AG10803 (cell line): Measurements from ENCODE around the gene LOC128125822.

Source experiments
- DNase-seq: peaks from one replicate; pipeline ENCODE4 v3.0.0; 2010; ENCODE audit warnings: low read depth
- H3K4me3 ChIP-seq: 2 replicates; pipeline ENCODE4 v1.5.1; 2011; ENCODE audit warnings: mild to moderate bottlenecking, low read length, control low read depth
- TF ChIP-seq, protein P1 (sequence below): conservative IDR thresholded peaks from 2 replicates; pipeline ENCODE4 v1.5.1; 2011; ENCODE audit warnings: mild to moderate bottlenecking, low read length, control low read depth, inconsistent platforms

LOC128125822 gene

DNA sequence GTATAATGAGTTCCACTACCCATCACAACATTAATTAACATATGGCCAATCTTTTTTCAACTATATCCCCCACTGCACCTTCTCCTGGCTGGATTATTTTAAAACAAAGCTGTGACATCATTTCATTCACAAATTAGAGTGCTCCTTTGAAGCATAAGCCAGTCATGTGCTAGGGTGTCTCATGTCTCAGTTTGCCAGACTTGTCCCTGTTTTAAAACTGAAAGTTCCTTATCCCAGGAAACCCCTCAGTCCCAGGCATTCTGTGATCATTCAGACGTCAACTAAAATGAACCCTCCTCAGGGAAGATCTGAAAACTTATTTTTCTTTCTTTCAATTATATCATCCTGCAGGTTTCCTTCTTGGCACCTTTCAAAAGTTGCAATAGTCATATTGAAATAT is 29.3 kb upstream of the LOC128125822 start:
- DNase-seq, result no peak
- H3K4me3 ChIP-seq, result no peak overlapping the region
- TF ChIP-seq, protein P1, sequence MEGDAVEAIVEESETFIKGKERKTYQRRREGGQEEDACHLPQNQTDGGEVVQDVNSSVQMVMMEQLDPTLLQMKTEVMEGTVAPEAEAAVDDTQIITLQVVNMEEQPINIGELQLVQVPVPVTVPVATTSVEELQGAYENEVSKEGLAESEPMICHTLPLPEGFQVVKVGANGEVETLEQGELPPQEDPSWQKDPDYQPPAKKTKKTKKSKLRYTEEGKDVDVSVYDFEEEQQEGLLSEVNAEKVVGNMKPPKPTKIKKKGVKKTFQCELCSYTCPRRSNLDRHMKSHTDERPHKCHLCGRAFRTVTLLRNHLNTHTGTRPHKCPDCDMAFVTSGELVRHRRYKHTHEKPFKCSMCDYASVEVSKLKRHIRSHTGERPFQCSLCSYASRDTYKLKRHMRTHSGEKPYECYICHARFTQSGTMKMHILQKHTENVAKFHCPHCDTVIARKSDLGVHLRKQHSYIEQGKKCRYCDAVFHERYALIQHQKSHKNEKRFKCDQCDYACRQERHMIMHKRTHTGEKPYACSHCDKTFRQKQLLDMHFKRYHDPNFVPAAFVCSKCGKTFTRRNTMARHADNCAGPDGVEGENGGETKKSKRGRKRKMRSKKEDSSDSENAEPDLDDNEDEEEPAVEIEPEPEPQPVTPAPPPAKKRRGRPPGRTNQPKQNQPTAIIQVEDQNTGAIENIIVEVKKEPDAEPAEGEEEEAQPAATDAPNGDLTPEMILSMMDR, result no peak

- H3K4me3 ChIP-seq, result no peak overlapping the region
- DNase-seq, result no peak
- TF ChIP-seq, protein P1, result no peak
Observed at GRCh38 chr6:63543982-63544381, 28.3 kb upstream of the LOC128125822 start.

DNA sequence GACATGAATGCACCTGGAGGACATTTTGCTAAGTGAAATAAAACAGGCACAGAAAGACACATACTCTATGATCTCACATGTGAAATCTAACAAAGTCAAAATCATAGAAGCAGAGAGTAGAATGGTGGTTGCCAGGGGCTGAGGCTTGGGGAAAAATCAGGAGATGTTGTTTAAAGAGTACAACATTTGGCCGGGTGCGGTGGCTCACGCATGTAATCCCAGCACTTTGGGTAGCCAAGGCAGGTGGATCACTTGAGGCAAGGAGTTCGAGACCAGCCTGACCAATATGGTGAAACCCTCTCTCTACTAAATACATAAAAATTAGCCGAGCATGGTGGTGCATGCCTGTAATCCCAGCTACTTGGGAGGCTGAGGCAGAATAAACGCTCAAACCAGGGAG is 26.0 kb upstream of the LOC128125822 start:
- no peak overlapping the region for H3K4me3 ChIP-seq
- no peak for DNase-seq
- TF ChIP-seq, protein P1, result no peak

DNA sequence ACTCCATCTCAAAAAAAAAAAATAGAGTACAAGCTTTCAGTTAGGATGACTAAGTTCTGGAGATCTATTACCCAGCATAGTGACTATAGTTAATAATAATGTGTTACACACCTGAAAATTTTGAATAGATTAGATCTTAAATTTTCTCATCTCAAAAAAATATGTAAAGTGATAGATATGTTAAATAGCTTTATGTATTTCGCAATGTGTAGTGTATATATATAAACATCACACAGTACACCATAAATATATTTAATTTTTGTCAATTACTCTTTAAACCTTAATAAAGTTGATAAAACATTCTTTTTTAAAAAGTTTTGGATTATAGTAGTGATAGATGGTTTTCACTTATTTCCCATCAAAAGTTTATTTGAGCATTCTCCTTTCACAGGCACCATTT is 25.6 kb upstream of the LOC128125822 start:
- TF ChIP-seq, protein P1, result no peak
- DNase-seq, result no peak
- no peak overlapping the region for H3K4me3 ChIP-seq

- TF ChIP-seq, protein P1, result no peak
- no peak for DNase-seq
- H3K4me3 ChIP-seq, result no peak overlapping the region
Observed at GRCh38 chr6:63549076-63549475, 23.2 kb upstream of the LOC128125822 start.

GRCh38 chr6:63553208-63553607 is 19.1 kb upstream of the LOC128125822 start:
- TF ChIP-seq, protein P1, result no peak
- H3K4me3 ChIP-seq, result no peak overlapping the region
- no peak for DNase-seq

DNA sequence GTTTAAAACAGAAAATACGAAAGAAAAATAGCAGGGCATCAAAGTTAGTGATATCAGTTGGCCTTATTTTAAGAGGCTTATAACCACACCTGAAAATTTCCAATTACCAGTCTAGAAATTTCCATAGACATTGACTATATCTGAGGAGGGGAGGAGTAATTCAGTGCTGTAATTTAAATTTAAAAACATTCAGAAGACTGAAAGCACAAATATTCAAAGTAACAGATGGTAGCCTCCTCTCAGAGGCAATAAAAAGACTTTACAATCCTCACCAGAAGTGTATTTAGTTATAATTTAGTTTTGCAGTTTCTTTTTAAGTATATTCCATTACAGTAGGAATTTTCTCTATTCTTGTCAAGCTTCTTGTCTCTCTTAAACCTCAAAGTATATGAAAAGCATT is 18.4 kb upstream of the LOC128125822 start:
- DNase-seq, result no peak
- no peak overlapping the region for H3K4me3 ChIP-seq
- TF ChIP-seq, protein P1, result no peak
